ENCODE results near the gene LRRTM4.

The LRRTM4 gene

DNA sequence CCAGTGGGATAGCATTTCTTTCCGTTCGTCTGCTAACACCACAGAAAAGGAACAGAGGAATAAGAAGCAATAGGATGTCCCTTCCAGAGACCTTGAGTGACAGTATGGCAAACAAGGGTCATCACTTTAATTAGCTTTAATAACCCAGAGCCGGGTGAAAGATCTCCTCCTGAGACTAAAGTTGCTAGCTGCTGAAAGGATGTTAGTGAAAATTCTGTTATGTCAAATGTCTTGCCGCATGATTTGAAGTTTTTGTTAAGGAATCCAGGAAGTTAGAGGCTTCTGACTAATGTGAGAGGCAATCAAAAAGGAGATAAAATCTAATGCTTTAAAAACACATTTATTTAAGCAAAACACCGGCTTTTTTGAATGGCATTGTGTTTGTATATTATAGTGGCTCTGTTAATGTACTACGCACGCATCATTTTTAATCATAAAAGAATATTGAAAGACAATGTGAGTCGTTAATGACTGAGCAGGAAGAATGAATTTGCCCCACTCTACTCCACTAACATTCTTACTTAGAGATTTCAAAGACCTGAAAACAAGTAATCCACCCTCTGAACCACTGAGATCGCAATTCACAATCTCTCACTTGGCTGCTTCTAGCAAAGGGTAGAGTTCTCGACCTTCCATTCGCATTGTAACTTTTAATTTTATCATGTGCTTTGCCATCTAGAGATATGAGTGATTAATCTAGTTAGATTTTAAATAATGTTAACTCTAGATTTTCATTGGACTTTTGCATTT, 536.6 kb downstream of the LRRTM4 start:
- no peak for DNase-seq (ENCODE audit: low read depth)

DNA sequence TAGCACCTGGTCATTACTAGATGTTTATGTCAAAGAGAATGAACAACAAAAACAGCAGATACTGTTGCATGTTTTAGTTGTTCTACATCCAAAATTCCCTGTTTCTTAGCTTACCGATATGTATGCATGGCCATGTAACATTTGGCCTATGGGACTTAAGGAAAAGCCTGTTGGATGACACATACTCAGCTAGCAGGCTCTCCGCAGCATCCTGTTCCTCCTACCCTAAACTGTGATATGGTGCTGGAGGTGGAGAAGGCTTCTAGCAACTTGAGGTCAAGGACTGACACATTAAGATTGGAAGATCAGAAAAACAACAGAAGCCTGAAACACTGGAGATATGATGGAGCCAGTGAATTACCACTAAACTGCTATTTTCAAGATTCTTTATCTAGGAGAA, 537.8 kb downstream of the LRRTM4 start:
- no peak for DNase-seq (ENCODE audit: low read depth)

DNA sequence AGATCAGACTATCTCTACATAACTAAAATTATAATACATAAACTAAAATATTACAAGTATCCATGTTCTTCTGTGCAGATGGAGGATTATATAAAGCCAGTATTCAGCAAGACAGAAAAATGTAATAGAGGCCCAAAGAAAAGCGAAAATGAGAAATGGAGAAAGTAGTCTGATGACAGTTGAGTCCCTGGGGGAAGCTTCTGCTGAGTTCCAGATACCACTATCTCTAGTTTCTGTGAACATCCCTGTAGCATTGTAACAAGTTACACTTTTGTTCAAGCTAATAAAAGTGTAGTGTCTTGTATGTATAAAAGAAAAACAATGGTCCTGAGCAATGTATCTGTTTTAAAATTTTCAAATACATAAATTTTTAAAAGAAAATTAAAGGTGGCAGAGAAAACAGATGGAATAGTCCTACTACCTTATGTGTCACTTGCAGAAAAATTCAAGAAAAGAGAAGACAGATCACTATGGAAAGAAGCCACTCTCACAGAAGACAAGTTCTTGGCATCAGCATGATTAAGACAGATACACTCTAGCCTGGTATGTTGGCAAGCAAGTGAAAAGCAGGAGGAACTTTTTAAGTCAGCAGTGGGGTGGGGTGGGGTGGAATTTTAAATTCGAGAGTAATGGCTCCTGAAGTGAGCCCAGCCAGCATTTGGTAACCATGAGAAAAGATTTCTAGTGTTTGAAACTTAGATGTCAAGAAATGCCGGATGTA, 541.9 kb downstream of the LRRTM4 start:
- no peak for DNase-seq (ENCODE audit: low read depth)

GRCh38 chr2:76977846-76978727, 544.1 kb downstream of the LRRTM4 start:
- DNase-seq (ENCODE audit: low read depth): no peak

DNA sequence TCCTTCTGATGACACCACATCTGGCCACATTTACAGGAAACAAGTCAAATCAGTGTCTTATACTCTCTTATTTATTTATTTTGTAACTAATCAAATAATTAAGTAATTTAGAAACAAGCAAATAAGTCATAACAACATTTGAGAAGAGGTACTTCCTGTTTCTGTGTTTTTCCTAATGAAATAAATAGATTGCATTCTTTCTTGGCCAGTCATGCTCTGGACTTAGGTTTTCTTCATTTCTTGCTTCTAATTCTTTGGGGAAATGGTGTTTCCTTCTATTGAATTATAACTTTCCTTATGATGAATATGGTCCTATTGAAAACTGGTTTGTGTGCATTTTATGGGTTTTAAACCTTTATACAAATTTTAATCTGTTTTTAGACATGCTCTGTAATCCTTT, 546.4 kb downstream of the LRRTM4 start:
- no peak for DNase-seq (ENCODE audit: low read depth)

DNA sequence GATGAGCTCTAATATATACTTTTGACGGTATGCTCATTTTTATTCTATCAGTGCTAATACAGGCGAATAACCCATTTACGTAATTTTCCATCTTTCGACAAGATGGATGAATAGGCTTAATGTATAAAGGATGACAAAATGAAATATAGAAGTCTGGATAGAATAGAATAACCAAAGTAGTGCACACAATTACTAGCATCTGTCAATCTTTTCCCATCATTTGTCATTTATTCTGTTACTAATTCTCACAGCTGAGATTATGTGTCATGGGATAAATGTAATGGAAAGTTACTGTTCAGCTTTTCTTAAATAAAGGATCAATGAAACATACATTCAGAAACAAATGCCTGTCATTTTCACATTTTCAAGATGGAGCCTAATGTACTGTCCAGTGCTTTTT, 548.6 kb downstream of the LRRTM4 start:
- no peak for DNase-seq (ENCODE audit: low read depth)

DNA sequence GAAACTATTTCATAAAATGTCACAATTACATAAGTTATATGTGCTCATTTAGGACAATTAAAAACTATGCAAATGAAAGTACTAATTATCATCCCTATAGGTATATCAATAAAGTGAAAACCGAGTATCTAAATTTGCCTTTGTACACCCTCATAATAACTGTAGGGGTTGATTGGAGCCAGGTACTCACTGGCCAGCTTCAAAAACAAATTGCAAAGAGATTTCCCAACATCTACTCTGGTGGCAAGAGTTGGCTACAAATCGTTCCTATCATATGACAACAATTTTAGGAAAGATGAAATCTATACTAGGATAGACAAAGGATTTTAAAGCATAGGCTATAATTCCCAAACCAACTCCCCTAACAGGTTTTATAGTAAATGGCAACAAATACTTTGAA, 556.4 kb downstream of the LRRTM4 start:
- DNase-seq (ENCODE audit: low read depth): no peak

- DNase-seq (ENCODE audit: low read depth): no peak
Measured at GRCh38 chr2:76958749-76959148, 563.4 kb downstream of the LRRTM4 start.

DNA sequence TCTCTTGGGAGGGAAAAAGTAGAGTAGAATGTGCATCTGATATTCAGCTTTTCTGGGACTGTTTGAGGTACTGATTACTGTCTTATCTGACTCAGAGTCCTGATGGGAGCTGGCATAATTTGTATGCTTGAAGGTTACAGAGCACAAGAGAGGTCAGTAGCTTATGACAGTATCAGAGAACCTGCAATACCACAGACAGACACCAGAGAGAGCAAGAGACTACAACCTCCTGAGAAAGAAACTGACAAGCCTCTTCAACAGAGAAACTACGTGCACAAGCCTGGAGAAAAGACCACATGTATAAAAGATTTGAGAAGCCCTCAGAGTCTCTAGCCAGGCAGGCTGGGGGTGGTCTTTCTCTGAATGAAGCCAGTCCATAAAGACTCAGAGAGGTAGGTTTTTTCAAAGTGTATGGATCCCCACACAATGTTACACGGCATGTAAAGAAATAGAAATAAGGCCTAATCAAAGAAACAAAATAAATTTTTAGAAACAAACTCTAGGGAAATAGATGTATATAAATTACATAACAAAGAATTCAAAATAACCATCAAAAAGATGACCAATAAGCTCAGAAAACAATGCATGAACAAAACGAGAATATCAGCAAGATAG, 568.3 kb downstream of the LRRTM4 start:
- DNase-seq (ENCODE audit: low read depth): no peak

DNA sequence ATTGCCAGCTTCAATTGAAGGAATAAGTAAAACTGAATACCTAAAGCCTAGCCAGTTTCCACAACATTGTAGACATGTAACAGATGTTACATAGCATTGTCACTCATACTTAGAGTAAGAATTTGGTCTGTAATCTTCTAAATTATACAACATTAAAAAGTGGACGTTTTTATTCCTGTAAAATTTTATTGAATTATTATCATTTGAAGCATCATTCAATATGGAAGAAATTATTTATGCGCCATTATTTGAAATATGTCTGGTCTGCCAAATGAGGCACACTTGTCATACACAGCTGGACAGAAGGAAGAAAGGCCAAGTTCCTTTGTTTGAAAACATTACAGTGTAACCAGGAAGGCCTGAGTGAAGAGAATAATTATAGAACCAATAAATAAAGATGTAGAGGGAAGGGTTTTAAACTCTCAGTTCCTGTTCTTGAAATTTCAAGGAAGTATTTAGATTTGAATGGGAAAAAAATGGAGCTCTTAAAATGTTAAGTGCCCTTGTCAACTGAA, 575.5 kb downstream of the LRRTM4 start:
- DNase-seq (ENCODE audit: low read depth): no peak

GRCh38 chr2:76940559-76940958, 581.6 kb downstream of the LRRTM4 start:
- no peak for DNase-seq (ENCODE audit: low read depth)

- no peak for DNase-seq (ENCODE audit: low read depth)
Measured at GRCh38 chr2:76938153-76938552, 584.0 kb downstream of the LRRTM4 start.

DNA sequence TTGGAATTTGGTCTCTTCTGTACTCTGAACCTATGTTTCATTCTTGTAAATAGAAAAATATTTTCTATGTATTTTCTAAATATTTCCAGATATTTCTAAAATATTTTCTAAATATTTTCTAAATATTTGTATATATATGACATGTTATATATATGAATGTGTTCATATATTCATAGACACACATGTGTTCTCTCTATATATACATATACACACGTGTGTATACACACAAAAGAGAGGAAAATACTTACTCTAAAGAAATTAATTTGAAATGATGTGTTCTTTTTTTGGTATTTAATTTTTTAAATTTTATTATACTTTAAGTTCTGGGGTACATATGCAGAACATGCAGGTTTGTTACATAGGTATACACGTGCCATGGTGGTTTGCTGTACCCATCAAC, 589.6 kb downstream of the LRRTM4 start:
- no peak for DNase-seq (ENCODE audit: low read depth)

DNA sequence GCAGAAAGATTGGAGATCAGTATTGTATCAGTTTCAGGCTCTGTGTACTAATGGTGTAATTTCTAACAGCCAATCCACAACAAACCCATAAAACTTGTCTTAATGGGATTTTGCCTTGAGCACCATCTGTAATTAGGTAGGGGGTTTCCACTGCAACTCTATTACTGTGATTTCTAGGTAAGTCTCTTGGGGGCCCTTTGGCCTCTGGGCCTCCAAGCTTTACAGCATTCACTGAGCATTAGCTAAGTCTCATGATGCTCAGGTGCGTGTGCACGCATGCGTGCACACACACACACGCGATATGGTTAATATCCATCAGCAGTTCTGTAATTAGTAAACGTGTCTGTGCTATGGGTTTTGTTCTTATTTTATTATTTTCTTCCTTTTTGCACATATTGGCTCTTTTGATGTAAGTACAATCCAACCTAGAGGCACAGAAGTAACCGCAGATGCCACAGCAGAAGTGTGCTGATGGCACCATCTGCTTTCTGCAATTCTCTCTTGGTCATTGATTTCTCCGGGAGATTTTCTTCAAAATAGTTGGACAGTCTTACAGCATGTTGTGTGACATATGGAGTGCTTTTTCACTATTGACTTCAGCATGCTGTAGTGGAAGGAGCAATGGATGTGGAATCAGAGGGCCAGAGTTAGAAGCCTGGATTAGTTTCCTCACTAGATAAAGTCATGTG, 592.0 kb downstream of the LRRTM4 start:
- DNase-seq (ENCODE audit: low read depth): no peak

DNA sequence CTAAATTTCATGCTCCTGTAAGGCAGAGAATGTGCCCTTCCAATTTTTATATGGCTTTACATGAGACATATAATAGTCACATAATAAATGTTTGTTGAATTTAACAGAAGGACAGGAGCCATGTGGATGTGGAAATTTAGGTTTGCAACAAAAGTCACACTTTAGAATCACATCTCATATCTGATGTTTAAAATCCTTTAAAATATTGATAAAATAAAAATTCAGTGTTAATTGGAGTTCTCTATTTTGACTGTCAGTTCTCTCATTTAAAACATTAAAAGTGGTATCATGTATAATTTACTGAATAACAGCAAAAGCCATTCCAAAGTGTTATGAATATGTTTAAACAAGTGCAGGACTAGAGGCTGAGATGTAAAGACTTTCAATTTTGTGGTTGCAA, 594.1 kb downstream of the LRRTM4 start:
- no peak for DNase-seq (ENCODE audit: low read depth)

DNA sequence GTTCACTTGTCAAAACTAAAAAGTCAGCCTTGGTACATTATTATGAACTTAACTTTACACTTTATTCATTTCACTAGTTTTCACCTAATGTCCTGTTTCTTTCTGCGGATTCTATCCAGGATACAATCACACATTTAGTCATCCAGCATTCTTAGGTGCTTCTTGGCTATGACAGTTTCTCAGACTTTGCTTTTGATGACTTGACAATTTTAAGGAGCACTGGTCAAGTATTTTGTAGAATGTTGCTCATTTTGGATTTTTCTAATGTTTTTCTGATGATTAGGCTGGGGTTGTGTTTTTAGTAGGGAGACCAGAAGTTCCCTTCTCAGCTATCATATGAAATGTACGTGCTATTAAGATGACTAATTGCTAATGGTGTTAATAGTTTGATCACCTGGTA, 601.2 kb downstream of the LRRTM4 start:
- no peak for DNase-seq (ENCODE audit: low read depth)

DNA sequence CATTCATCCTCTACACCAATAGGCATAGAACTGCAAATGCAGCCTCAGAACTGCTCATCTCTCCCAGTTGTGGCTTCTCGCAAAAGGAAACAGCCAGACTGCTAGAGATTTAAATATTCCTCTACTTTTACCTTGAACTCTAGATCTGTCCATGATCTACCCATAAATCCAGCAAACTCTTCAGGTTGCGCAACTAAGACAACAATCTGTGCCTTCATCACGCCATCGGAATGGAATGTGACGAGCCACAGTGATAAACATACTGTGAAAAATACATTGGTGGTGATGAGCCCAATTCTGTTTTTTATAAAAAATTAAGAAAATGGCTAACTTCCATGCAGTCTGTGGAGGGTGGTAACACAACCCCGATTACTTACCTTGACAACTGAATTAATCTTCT, 626.7 kb downstream of the LRRTM4 start:
- DNase-seq (ENCODE audit: low read depth): no peak

DNA sequence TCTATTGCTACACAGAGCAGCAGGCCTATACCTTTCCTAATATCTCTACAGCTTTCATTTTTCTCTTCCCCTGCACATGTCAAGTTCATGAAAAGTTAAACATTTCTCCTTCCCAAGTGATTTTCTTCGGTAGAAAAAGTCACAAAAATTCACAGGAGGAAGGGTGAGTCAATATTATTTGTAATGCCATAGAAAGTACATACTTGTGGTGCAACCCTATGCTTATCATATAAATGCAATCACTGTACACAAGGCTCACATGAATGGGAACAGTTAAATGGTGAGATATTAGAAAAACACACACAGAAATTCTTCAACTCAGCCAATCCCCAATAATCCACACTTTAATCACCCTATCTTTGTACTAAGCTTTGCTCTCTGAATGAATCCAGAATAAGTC, 651.6 kb downstream of the LRRTM4 start:
- no peak for DNase-seq (ENCODE audit: low read depth)

GRCh38 chr2:76870011-76870410, 652.2 kb downstream of the LRRTM4 start:
- no peak for DNase-seq (ENCODE audit: low read depth)

- DNase-seq (ENCODE audit: low read depth): no peak
Measured at GRCh38 chr2:76867854-76868253, 654.3 kb downstream of the LRRTM4 start.

DNA sequence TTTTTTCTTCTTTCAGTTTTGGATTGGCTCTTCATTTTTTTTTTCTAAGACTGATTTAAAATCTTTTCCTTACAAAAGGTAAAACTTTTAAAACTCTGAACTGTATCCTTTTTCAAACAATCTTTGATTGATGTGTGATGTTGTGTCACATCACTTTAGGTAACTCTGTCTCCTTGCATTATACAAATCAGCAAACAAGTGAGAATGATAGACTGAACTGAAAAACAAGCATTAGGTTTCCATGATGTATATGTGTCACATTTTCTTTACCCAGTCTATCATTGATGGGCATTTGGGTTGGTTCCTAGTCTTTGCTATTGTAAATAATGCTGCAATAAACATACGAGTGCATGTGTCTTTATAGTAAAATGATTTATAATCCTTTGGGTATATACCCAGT, 655.7 kb downstream of the LRRTM4 start:
- DNase-seq (ENCODE audit: low read depth): no peak

DNA sequence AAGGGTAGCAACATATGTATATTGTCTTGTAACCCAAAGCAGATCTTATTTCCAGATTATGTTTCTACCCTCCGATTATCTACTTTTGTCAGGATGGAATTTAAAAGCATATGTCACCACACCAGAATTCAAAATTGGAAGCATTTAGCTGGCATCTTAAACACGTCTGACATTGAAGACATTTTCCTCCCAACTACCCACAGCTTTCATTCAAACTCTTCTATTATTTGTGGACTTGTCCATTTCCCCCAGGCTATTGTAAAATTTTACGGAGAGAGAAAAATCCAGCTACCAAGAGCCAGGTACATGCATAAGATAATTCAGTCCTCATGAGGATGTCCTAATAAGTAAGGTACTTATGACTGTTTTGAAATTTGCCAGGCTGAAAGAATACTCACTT, 659.3 kb downstream of the LRRTM4 start:
- DNase-seq (ENCODE audit: low read depth): no peak

All from stimulated activated CD8-positive, alpha-beta memory T cell treated with anti-CD3 and anti-CD28 coated beads, Interleukin-12 subunit alpha, Interleukin-12 subunit beta, amount 100 ng/mL, for 4 hours (primary cell).